HG03469 (cell line): ENCODE data around the gene ZMAT5.

Experiments used
- ATAC-seq: cut with Tn5 transposase; IDR thresholded peaks from one replicate; pipeline ENCODE4 v1.9.1; 2021; ENCODE audit warnings: mild to moderate bottlenecking, moderate library complexity, moderate number of reproducible peaks; ENCODE audit not compliant: unreplicated experiment

ZMAT5 gene

GRCh38 chr22:29787371-29787980, 20.7 kb upstream of the ZMAT5 start:
- ATAC-seq = no peak

DNA sequence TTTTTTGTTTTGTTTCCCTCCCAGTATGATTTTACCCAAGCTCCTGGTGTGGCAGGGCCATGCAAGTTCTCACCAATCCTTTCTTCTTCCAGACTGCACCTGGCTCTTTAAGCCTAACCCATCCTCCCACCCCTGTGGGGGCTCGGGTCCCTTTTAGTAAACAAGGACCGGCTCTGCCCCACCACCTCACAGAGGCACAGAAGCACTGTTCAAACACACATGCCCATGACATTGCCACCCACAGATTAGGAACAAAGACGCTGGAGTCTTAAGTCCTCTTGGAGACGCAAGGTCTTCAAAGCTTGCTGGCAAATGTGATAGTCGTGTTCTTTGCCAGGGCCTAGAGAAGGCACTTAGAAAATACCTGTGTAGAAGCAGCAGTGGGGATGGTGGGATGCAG, 19.2 kb upstream of the ZMAT5 start:
- no peak for ATAC-seq

- ATAC-seq = no peak
These were observed 17.9 kb upstream of the ZMAT5 start for GRCh38 chr22:29784451-29785361.

DNA sequence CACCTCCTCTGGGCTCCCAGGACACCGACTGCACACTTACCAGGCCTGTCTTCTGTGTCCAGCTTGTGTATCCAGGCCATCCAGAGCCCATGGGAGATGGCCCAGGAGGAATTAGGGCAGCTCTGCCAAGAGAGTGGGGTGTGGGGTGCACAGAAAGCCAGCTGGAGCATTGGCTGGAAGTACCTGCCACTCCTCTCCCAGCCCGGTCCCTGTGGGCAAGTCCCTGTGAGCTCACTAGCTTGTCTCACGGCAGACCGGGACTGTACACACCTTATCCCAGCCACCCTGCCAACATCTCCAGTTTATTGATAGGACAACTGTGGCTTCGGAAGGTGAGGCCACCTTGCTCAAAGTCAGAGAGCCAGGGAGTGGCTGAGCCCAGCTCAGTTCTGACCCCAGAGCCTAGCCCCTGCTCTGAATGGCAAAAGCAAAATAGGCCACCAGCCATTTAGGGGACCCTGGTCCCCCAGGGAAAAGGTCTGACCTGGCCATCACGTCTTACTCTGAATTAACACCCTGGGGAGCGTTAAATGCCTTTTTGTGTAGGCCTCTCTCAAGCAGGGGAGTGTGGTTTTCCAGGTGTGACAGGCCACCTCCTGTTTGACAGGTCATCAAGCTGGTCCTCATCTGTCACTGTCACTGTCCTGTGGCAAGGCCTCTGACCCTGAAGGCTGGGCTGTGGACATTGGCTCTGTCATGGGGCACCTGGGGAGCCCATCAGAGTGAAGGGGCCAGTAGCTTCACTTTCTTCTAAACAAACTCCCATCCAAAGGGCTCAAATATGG, 15.4 kb upstream of the ZMAT5 start:
- no peak for ATAC-seq

- ATAC-seq = no peak
These were observed 14.2 kb upstream of the ZMAT5 start for GRCh38 chr22:29780748-29781676.

- no peak for ATAC-seq
These were observed 13.4 kb upstream of the ZMAT5 start for GRCh38 chr22:29780220-29780619.

GRCh38 chr22:29773233-29773632, 6.4 kb upstream of the ZMAT5 start:
- no peak for ATAC-seq

DNA sequence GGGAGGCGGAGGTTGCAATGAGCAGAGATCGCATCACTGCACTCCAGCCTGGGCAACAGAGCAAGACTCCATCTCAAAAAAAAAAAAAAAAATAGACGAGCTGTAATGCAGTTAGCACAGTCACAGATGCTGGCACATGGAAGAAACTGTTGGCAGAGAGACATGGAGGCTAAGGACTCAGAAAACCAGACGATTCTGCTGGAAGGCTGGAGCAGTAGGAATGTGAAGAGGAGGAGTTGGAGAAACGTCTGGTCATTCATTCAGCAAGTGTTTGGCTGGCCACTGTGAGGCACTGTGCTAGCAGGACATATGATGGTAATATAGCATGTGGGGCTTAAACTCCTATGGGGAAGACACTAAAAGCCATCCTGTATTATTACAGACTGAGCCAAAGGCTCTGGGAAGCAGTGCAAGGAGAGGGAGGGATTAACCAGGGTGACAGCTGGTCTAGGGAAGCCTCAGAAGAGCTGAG, 5.4 kb upstream of the ZMAT5 start:
- no peak for ATAC-seq

- ATAC-seq = no peak
These were observed 3.0 kb upstream of the ZMAT5 start for GRCh38 chr22:29769723-29770321.

GRCh38 chr22:29768052-29768693, 1.4 kb upstream of the ZMAT5 start:
- no peak for ATAC-seq

GRCh38 chr22:29767171-29768051, 604 bp upstream of the ZMAT5 start, which contains the start of gene UQCR10:
Gene UQCR10 (plus strand): TSS chr22:29767369. CDS start chr22:29767399, 30 bp downstream.
- ATAC-seq = peak; percentile 34

DNA sequence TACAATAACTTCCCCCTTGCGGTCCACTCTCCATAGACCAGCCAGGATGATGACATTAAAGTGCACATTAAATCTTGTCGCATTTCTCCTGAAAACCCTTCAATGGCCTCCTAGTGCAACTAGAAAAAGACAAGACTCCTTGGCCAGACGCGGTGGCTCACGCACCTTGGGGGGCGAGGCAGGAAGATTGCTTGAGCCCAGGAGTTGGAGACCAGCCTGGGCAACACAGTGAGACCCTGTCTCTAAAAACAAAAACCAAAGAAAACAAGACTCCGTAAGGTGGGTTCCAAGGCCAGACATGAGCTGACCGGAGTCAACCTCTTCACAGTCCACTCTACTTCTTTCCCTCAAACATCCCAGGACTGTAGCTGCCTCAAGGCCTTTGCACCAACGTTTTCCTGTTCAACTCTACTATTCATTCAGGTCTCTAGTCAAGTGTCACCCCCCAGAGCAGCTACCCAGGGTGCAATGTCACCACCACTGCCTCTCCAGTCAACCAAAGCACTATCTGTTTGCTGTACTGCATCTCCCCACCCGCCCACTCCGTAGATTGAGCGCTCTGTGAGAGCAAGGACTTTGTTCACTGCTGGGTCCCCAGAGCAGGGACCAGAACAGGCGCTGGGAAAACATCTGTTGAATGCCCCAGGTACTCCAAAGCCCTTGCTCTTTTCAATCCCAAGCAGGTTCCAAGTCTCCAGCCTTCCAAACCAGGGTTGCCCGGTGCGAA, 739 bp downstream of the ZMAT5 start:
- ATAC-seq = peak; percentile 16

DNA sequence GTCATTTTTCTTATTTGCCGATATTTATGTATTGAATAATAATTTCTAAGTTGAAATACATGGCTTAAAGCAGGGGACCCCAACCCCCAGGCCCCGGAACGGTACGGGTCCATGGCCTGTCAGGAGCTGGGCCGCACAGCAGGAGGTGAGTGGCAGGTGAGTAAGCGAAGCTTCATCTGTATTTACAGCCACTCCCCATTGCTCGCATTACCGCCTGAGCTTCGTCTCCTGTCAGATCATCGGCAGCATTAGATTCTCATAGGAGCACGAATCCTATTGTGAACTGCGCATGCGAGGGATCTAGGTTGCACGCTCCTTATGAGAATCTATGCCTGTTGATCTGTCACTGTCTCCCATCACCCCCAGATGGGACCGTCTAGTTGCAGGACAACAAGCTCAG, 4.5 kb downstream of the ZMAT5 start:
- no peak for ATAC-seq

DNA sequence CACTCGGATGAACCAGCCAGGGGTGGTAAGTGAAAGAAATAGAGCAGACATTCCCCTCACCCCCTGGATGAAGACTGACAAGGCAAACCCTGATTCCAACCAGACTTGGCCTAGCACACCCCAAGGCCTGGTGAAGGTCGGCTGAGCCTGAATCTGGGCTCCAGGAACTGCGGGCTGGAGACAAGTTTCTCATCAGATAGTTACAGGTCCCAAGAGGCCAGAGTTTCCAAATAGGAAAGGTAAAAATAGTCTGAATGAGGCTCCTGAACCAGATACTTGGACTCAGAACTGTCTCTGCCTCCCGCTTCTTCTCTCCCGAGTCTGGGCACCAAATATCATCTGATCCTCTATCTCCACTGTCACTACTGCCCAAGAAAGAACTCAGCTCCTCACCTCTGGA, 7.8 kb downstream of the ZMAT5 start:
- ATAC-seq = no peak

DNA sequence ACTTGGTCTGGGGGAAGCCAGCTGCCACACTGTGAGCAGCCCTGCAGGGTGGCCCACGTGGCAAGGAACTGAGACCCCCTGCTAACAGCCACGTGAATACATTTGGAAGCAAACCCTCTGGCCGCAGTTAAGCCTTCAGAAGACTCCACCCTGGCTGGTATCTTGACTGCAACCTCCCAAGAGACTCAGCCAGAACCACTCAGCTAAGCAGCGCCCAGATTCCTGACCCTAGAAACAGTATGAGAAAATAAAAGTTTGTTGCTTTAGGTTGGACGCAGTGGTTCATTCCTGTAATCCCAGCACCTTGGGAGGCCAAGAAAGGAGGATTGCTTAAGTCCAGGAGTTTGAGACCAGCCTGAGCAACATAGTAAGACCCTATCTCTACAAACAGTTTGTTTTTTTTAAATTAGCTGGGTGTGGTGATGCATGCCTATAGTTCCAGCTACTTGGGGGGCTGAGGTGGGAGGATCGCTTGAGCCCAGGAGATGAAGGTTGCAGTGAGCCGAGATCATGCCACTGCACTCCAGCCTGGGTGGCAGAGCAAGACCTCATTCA, 8.7 kb downstream of the ZMAT5 start:
- no peak for ATAC-seq

DNA sequence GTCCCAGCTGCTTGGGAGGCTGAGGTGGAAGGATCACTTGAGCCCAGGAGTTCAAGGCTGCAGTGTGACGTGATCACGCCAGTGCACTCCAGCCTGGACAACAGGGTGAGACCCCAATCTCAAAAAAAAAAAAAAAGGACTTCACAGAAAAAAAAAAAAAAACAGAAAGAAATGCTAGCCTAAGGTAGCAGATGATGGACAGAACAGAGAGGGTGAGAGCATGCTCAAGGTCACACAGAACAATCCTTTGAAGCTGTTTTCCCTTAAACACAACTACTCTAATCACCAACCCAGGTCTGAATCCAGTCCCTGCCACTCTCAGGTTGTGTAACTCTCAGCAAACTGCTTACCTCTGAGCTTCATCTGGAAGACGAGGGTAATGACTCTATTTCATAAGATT, 9.7 kb downstream of the ZMAT5 start:
- ATAC-seq = no peak

GRCh38 chr22:29756341-29756740, 10.5 kb downstream of the ZMAT5 start:
- no peak for ATAC-seq
